ENCODE data around the gene CALML5.

DNA sequence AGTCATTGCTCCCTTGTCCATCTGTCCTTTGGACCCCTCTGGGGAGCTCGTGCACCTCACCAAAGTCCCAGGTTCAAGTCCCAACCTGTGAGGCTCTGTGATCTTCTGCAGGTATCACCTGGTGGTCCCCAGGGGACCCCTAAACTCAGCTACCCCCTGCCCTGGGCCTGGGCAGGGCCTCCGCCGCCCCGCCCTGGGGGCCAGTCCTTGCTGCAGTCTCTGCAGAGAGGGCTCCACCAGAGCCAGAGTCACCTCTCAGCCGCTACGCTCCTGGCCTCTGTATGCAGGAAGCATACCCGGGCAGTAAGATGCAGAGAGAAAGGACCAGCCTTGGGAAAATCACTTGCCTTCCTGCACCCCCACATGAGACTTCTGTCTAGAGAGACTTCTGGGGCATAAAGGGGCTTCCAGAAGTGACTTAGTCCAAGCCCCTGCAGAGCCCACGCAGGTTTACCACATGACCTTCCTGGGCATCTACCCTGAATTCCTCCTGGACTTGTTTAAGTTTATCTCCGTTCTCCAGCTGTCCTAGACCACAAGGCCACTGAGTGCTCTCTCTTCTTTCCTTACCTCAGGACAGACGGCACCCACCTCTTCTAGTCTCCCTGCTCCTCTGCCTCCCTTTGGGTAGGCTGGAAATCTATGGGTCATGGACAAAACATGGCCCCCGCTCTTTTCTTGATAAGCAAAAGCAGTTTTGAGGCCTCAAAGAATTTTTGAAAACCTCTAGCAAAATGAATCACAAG lies 21.2 kb downstream of the CALML5 start:
- no peak for TF ChIP-seq RAD21 (IDR thresholded peaks at IDR 0.05; ENCODE audit: low read depth)
- TF ChIP-seq EP300 (IDR thresholded peaks at IDR 0.05; ENCODE audit: borderline replicate concordance): no peak
- TF ChIP-seq CEBPB (IDR thresholded peaks at IDR 0.05): no peak
- no peak for TF ChIP-seq EGR1 (IDR thresholded peaks at IDR 0.05)
- TF ChIP-seq TAF1 (IDR thresholded peaks at IDR 0.05; ENCODE audit: low read depth): no peak
- TF ChIP-seq YY1 (IDR thresholded peaks at IDR 0.05; ENCODE audit: low read depth): no peak
- no peak for TF ChIP-seq TCF12 (IDR thresholded peaks at IDR 0.05; ENCODE audit: low read depth)
